Keratinocyte (primary cell): ENCODE measurements around the gene TNC. TPM values are rescaled to one million over a fixed set of nuclear protein-coding genes. Genes with fewer than 3 reads are reported as not detected.

ENCODE experiments used
- DNase-seq: peaks from one replicate; pipeline ENCODE4 v3.0.0-alpha.2; 2011; ENCODE audit warnings: low read depth, missing footprints, low spot score
- FAIRE-seq: peaks from 2 replicates; lab custom pipeline; 2011; peaks lifted over from hg19 to GRCh38; lab: Jason Lieb, UNC
- H2AFZ ChIP-seq: 2 replicates; pipeline ENCODE4 v1.6.0; 2012; ENCODE audit warnings: low read length, control low read depth, inconsistent platforms; ENCODE audit not compliant: control insufficient read depth
- H3K27ac ChIP-seq: 2 replicates; pipeline ENCODE4 v1.5.1; 2011; ENCODE audit warnings: low read length; ENCODE audit not compliant: control insufficient read depth, insufficient read depth
- H3K27me3 ChIP-seq: 3 replicates; pipeline ENCODE4 v1.6.0; 2011; ENCODE audit warnings: low read length; ENCODE audit not compliant: control insufficient read depth, insufficient read depth; ENCODE audit errors: extremely low read depth
- H3K36me3 ChIP-seq, 2 experiments: 2 replicates in 1 of 2; 3 replicates in 1 of 2; pipeline ENCODE4 v1.5.1; 2011; ENCODE audit warnings: low read length in 2 of 2, mild to moderate bottlenecking in 1 of 2; ENCODE audit not compliant: control insufficient read depth in 2 of 2, insufficient read depth in 2 of 2; ENCODE audit errors: extremely low read depth in 1 of 2
- H3K4me1 ChIP-seq: 3 replicates; pipeline ENCODE4 v1.5.1; 2011; ENCODE audit warnings: low read length; ENCODE audit not compliant: control insufficient read depth, insufficient read depth; ENCODE audit errors: extremely low read depth
- H3K4me2 ChIP-seq: 3 replicates; pipeline ENCODE4 v1.6.0; 2011; ENCODE audit warnings: low read depth, low read length; ENCODE audit not compliant: control insufficient read depth, insufficient read depth; ENCODE audit errors: extremely low read depth
- H3K4me3 ChIP-seq, 3 experiments: fragments of 200-600 bp in 1 of 3; sonication (generic) in 1 of 3; 2 replicates in 2 of 3; 3 replicates in 1 of 3; pipeline ENCODE4 v1.5.1; 2011 to 2016; ENCODE audit warnings: low read length in 3 of 3, mild to moderate bottlenecking in 3 of 3, control low read depth in 2 of 3, inconsistent platforms in 1 of 3, low read depth in 1 of 3, mixed read lengths in 1 of 3, mixed run types in 1 of 3, moderate library complexity in 1 of 3; ENCODE audit not compliant: control insufficient read depth in 2 of 3, insufficient read depth in 2 of 3; ENCODE audit errors: extremely low read depth in 1 of 3
- H3K79me2 ChIP-seq: 2 replicates; pipeline ENCODE4 v1.6.0; 2012; ENCODE audit warnings: low read length; ENCODE audit not compliant: control insufficient read depth, insufficient read depth
- H3K9ac ChIP-seq: 3 replicates; pipeline ENCODE4 v1.6.0; 2011; ENCODE audit warnings: low read length; ENCODE audit not compliant: control insufficient read depth, insufficient read depth; ENCODE audit errors: extremely low read depth
- H3K9me1 ChIP-seq: 3 replicates; pipeline ENCODE4 v1.6.0; 2011; ENCODE audit warnings: low read length; ENCODE audit not compliant: control insufficient read depth, insufficient read depth; ENCODE audit errors: extremely low read depth
- H3K9me3 ChIP-seq: 2 replicates; pipeline ENCODE4 v1.5.1; 2012; ENCODE audit warnings: low read depth, low read length; ENCODE audit not compliant: control insufficient read depth
- H4K20me1 ChIP-seq: 3 replicates; pipeline ENCODE4 v1.6.0; 2011; ENCODE audit warnings: low read length; ENCODE audit not compliant: control insufficient read depth, insufficient read depth; ENCODE audit errors: extremely low read depth
- EZH2 ChIP-seq: IDR thresholded peaks from one replicate; pipeline ENCODE4 v1.6.1; 2012; ENCODE audit warnings: inconsistent platforms, mild to moderate bottlenecking, low read length, moderate library complexity
- dilution Hi-C: fragments of 300-500 bp; cut with MboI; formaldehyde crosslinking; loops from one replicate; pipeline ENCODE4 v1.7.0; 2020; ENCODE audit warnings: low sequenced_read_pairs; ENCODE audit not compliant: extremely low pct_ligation_motif_present
- polyA plus RNA-seq, 5 experiments: library from polyadenylated mRNA; depleted of rRNA in 3 of 5; stranded (reverse) in 3 of 5; stranded (forward) in 1 of 5; unstranded in 1 of 5; fragments of >200 nt; gene quantifications; 1 replicate in 1 of 5; 2 replicates in 3 of 5; 3 replicates in 1 of 5; pipeline versions ENCODE4 v1.2.1 to v1.2.3, GENCODE V29; 2011 to 2012; ENCODE audit warnings: missing spikeins in 2 of 5, low read depth in 1 of 5, low replicate concordance in 1 of 5
- TF ChIP-seq, protein P1 (sequence below), 3 experiments: IDR thresholded peaks in 1 of 3; conservative IDR thresholded peaks in 1 of 3; optimal IDR thresholded peaks in 1 of 3; 2 replicates in 2 of 3; 3 replicates in 1 of 3; pipeline versions ENCODE3 to v1.5.1; 2011; ENCODE audit warnings: low read length in 3 of 3, mild to moderate bottlenecking in 3 of 3, moderate library complexity in 2 of 3, control low read depth in 1 of 3, inconsistent platforms in 1 of 3; ENCODE audit not compliant: insufficient read depth in 2 of 3; ENCODE audit errors: extremely low read depth in 1 of 3

The TNC gene
- polyA plus RNA-seq, 1 donor (not counting 4 experiments of a cell fraction or from before 2014, with no cell fraction given): 58.7 TPM

DNA sequence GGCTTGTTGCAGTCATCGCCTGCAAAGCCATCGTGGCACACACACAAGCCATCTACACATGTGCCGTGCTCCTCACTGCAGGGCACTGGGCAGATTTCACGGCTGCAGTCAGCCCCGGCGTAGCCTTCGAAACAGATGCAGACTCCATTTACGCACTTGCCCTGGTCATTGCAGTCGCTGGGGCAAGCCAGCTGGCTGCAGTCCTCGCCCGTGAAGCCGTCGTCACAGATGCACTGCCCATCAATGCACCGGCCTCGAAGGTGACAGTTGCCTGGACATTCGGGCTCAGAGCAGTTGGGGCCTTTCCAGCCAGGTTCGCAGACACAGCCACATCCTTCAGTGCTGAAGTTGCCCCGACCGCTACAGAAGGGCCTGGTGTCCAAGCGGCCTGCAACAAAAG, 31.1 kb downstream of the TNC start:
- dilution Hi-C loops: no loop called here
- TF ChIP-seq, protein P1, sequence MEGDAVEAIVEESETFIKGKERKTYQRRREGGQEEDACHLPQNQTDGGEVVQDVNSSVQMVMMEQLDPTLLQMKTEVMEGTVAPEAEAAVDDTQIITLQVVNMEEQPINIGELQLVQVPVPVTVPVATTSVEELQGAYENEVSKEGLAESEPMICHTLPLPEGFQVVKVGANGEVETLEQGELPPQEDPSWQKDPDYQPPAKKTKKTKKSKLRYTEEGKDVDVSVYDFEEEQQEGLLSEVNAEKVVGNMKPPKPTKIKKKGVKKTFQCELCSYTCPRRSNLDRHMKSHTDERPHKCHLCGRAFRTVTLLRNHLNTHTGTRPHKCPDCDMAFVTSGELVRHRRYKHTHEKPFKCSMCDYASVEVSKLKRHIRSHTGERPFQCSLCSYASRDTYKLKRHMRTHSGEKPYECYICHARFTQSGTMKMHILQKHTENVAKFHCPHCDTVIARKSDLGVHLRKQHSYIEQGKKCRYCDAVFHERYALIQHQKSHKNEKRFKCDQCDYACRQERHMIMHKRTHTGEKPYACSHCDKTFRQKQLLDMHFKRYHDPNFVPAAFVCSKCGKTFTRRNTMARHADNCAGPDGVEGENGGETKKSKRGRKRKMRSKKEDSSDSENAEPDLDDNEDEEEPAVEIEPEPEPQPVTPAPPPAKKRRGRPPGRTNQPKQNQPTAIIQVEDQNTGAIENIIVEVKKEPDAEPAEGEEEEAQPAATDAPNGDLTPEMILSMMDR (optimal IDR thresholded peaks at IDR 0.05 in 1 of 3, IDR thresholded peaks at IDR 0.05 in 1 of 3, conservative IDR thresholded peaks at IDR 0.05 in 1 of 3; ENCODE audit: extremely low read depth in 1 of 3, insufficient read depth in 2 of 3, low read length in 3 of 3): no peak
- TF ChIP-seq EZH2: no peak

DNA sequence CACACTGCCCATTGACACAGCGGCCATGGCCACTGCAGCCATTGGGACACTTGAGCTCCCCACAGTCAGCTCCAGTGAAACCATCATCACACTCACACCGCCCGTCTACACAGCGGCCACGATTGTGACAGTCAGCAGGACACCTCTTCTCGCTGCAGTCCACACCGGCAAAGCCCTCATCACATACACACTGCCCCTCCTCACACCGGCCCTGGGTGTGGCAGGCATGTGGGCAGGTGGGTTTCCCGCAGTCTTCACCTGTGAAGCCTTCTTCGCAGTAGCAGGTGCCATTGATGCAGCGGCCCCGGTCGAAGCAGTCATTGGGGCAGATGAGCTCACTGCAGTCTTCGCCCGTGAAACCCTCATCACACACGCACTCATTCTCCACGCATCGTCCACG, 31.5 kb downstream of the TNC start:
- Histone ChIP-seq H4K20me1 (no peaks in the 10 kb centered on the region), H3K9ac (no peak overlapping the region), H3K27me3 (no peaks in the 10 kb centered on the region), H3K9me3 (no peaks in the 10 kb centered on the region), H3K9me1 (no peaks in the 10 kb centered on the region), H3K36me3 (peaks cover 0 to 40% of the 10 kb centered on the region in 2 experiments), H3K4me2 (no peak overlapping the region), H3K79me2 (no peaks in the 10 kb centered on the region), H3K27ac (no peak overlapping the region), H3K4me1 (peaks cover 28% of the 10 kb centered on the region), H3K4me3 (no peak overlapping the region), H2AFZ (no peak overlapping the region)
- TF ChIP-seq, protein P1 (optimal IDR thresholded peaks at IDR 0.05 in 1 of 3, IDR thresholded peaks at IDR 0.05 in 1 of 3, conservative IDR thresholded peaks at IDR 0.05 in 1 of 3; ENCODE audit: extremely low read depth in 1 of 3, insufficient read depth in 2 of 3, low read length in 3 of 3): no peak
- no peak for TF ChIP-seq EZH2
- dilution Hi-C loops: no loop called here
- DNase-seq: no peak
- FAIRE-seq: no peak

More for the DNA sequence above, 31.1 kb downstream of the TNC start:
- Histone ChIP-seq H3K9ac (no peak overlapping the region), H3K36me3 (peaks cover 0 to 43% of the 10 kb centered on the region in 2 experiments), H3K27me3 (no peaks in the 10 kb centered on the region), H3K79me2 (no peaks in the 10 kb centered on the region), H3K4me2 (peak overlapping the region; percentile 20), H2AFZ (no peak overlapping the region), H4K20me1 (no peaks in the 10 kb centered on the region), H3K4me1 (peaks cover 28% of the 10 kb centered on the region), H3K9me3 (no peaks in the 10 kb centered on the region), H3K4me3 (no peak overlapping the region), H3K27ac (peak overlapping the region; percentile 48), H3K9me1 (no peaks in the 10 kb centered on the region)
- FAIRE-seq: no peak
- no peak for DNase-seq
